C4-2B (cell line): ENCODE measurements around the gene LRCH1.

Experiments used
- H3K27ac ChIP-seq: fragments of 450-650 bp; 2 replicates; pipeline ENCODE4 v1.5.1; 2017
- ZFX ChIP-seq: fragments of 450-650 bp; IDR thresholded peaks from 2 replicates; pipeline ENCODE4 v1.6.1; 2017
- TF ChIP-seq, protein P1 (sequence below): fragments of 450-650 bp; conservative IDR thresholded peaks from 2 replicates; pipeline ENCODE4 v1.5.1; 2017; ENCODE audit warnings: mild to moderate bottlenecking

Gene LRCH1

DNA sequence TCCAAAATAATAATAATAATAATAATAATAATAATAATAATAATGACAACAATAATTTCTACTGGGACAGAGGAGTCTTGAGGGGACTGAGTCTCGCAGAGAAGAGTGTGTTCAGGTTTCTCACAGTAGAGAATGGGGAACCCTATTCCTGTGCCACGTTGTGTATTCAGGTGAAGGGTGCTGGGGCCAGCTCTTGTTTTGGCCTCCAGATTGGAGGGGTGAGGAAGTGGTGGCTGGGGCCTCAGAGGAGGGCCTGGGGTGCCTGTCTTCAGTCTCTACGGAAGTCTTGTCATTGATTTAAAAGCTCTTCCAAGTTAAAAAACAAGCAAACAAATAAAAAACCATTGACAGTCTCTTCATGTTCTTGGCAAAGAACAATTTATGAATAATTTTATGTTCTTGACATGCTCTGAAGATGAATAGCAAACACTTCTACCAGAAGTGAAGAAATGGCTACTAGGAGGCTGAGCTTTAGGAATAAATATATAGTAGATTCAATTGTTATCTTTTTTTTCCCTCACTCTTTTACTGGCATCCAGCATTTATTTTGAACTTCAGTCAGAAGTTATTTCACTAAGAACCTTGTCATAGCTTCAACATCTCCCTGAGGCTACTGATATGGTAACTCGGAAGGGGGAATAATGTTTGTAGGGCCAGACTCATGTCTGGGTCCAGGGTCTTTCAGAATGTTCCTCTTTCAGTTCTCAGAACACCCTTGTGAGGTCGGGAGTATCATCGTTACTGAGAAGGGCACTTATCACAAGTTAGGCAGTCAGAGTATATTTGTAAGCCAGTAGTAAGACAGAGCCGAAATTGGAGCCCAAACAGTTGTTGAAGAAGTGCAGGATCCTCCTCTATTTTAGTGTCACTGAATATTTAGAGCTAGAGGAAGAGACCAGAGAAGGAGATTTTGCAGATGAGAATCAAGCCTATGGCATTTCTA, 13.1 kb downstream of the LRCH1 start:
- TF ChIP-seq, protein P1, sequence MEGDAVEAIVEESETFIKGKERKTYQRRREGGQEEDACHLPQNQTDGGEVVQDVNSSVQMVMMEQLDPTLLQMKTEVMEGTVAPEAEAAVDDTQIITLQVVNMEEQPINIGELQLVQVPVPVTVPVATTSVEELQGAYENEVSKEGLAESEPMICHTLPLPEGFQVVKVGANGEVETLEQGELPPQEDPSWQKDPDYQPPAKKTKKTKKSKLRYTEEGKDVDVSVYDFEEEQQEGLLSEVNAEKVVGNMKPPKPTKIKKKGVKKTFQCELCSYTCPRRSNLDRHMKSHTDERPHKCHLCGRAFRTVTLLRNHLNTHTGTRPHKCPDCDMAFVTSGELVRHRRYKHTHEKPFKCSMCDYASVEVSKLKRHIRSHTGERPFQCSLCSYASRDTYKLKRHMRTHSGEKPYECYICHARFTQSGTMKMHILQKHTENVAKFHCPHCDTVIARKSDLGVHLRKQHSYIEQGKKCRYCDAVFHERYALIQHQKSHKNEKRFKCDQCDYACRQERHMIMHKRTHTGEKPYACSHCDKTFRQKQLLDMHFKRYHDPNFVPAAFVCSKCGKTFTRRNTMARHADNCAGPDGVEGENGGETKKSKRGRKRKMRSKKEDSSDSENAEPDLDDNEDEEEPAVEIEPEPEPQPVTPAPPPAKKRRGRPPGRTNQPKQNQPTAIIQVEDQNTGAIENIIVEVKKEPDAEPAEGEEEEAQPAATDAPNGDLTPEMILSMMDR = no peak
- TF ChIP-seq ZFX = no peak
- H3K27ac ChIP-seq = no peak overlapping the region

- no peak overlapping the region for H3K27ac ChIP-seq
- TF ChIP-seq, protein P1 = no peak
- TF ChIP-seq ZFX = no peak
These were observed 14.7 kb downstream of the LRCH1 start for GRCh38 chr13:46567671-46568070.

DNA sequence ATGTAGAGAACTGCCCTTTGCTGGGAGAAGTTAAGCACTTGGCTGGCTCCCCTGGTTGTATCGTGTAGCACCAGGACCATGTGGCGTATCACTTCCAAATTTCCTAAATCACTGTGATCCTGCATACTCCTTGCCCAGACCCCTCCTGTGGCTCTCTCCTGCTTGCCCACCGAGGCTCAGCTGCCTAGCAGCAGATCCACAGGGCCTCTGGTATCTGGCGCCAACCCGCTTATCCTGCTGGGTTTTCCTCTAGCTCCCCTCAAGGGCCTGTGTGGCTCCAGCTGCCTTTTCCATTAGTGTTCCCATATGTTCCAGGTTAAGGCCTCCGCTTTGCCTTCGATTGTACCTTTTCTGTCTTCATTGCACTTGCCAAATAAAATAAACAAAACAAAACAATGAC, 16.5 kb downstream of the LRCH1 start:
- no peak overlapping the region for H3K27ac ChIP-seq
- TF ChIP-seq ZFX = no peak
- TF ChIP-seq, protein P1 = no peak

- no peak for TF ChIP-seq ZFX
- TF ChIP-seq, protein P1 = no peak
- no peak overlapping the region for H3K27ac ChIP-seq
These were observed 17.3 kb downstream of the LRCH1 start for GRCh38 chr13:46570273-46570672.

DNA sequence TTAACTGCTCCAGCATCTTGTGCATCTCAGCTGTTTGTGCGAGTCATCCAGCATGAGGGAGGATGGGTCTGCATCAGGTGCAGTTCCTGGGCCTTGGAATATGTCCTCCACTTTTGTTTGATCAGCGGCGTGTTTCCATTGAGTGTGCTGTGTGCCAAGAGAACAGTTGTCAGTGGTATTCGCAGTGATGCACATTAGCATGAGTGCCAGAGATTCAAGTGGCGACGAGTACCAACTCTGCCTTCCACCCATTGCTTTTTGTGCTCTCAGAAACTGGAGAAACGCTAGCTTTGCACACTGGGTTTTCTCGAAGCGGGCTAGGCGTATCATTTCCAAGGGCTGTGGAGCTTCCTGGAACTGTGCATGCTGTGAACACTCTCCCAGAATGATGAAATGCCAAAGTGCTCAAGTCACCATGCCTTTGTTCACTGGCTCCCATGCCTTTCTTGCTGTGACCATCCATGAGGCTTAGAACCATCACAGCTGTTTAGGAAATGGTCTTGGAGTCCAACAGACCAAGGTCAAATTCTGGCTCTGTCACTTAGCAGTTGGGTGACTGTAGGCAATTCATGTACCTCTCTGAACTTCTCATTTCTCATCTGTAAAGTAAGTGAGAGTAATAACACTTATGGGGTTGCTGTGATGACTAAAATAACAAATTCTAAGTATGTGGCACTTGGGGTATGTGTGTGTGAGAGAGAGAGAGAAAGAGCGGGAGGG, 18.4 kb downstream of the LRCH1 start:
- H3K27ac ChIP-seq = peak overlapping the region; percentile 23; the same call in 1 of the 2 replicates
- no peak for TF ChIP-seq ZFX
- TF ChIP-seq, protein P1 = no peak

DNA sequence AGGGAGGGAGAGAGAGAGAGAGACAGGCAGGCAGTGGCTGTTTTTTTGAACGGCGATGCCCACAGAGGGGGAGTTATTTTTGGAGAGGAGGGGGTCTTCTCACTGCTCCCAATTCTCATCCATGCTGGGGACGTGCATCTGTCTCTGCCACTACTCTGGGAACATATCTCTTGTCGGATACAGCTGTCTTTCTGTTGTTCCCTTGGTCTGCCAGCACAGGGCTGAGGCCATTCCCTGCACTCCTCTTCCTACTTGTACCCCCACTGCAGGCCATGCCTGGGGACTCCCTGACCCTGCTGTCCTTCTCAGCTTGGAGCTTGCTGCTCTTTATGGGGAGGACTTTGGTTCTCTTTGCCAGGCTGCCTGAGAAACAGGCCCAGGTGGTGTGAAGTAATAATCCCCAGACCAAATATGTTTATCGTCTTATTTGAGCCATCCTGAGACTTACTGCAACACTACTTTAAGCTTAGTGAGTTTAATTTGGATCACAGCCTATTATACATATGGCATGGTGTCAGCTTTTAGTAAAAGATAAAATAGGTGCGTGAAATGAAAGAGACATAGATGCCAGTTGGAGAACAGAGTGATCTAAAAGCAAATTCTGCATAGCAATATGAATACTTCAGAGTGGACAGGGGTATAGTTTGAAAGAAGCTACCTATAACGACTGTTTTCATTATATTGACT, 19.1 kb downstream of the LRCH1 start:
- H3K27ac ChIP-seq = peak overlapping the region; percentile 23
- TF ChIP-seq, protein P1 = no peak
- TF ChIP-seq ZFX = no peak
